Endometrial microvascular endothelial cells (primary cell): Measurements from ENCODE around the gene DIMT1. TPM values are rescaled to one million over a fixed set of nuclear protein-coding genes. Genes with fewer than 3 reads are reported as not detected.

Experiments
- in situ Hi-C: cut with HindIII; loops from 2 replicates; pipeline ENCODE4 v1.10.0; 2017; ENCODE audit warnings: low sequenced_read_pairs, low pct_unique_long_range_greater_than_20kb; ENCODE audit errors: inconsistent ontology term
- total RNA-seq: library from RNA; depleted of rRNA; stranded (reverse); fragments of >200 nt; gene quantifications from one replicate; pipeline ENCODE4 v1.2.3, GENCODE V29; 2015; ENCODE audit errors: inconsistent ontology term

The DIMT1 gene
- total RNA-seq, 1 donor from 2014 or later: 47.0 TPM

DNA sequence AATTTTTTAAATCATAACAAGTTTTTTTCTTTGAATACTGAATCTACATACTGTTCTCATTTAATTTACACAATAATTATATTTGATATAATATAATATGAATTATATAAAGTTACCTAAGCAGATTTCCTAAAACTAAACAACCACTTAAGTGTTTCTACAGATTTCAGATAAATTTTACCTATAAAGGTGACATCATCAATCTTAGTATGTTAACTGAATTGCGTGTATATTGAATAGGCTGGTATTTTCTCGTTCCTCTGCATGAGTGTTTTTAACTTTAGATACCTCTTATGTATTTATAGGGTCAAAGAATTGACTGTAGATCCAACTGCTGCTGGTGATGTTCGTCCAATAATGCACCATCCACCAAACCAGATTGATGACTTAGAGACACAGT, 30.3 kb downstream of the DIMT1 start:
- in situ Hi-C loops: no loop called here

DNA sequence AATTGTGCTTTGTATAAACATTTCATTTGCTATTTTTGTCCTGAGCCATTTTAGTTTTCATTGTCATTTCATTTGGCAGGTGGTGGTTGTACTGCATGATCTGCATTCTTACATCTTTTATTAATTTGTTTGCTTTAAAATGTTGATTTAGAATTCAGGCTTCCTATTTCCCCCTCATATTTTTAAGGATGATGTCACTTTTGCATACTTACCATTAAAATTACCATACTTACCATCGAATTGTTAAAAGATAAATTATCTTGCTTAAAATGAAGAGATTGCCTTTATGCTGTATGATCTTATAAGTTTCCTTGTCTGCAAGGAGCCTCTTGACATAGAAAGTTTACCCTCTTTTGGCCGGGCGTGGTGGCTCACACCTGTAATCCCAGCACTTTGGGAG, 31.1 kb downstream of the DIMT1 start:
- in situ Hi-C loops: no loop called here

GRCh38 chr5:62371409-62371808, 32.3 kb downstream of the DIMT1 start:
- in situ Hi-C loops: no loop called here

- in situ Hi-C loops: no loop called here
These were observed 34.7 kb downstream of the DIMT1 start for GRCh38 chr5:62369039-62369438.

DNA sequence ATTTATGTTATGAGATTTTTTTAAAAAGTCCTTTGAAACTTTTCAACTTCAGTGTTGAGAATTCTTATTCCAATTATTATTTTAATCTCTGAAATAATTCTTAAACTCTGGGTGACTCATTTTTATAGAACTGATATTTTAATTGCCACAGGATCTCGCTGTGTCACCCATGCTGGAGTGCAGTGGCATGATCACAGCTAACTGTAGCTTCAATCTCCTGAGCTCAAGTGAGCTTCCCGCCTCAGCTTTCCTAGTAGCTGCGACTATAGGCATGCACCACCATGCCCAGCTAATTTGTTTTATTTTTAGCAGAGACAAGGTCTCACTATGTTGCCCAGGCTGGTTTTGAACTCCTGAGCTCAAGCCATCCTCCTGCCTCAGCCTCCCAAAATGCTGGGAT, 41.0 kb downstream of the DIMT1 start:
- in situ Hi-C loops: no loop called here

DNA sequence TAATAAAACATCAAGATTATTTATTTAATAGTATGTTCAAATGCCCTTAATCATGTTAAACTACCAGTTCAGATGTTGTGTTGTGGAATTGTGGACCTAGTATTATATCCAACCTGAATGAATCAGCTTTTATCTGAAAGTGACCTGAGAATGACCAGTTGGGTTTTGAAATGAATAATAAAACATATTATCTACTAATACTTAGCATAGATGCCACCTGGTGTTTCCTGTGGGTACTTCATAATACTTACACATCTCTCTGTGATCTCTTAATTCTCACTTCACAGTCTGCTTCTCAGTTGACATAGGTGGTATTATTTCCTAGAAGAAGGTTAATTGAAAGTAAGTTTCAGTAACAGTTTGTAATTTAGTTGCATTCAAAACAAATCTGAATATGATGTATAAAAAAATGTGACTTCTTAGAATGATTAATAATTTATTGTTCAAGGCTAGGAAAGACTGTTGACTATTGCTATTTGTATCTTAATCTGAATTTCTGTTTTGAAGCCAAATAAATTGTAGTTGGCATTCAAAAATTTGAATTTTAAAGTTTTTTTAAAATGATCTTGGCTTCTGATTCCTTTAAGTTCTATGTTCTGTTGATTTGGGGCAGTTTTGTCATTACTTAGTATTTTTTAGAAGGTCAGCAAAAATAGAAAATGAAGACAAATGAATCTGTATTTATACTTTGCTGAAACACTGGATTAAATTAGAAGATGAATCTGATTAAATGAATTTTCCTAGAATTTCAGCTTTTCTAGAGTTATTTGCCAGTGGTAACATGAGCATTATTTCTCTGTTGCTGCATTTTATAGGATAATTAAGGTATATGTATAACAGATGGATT, 49.5 kb downstream of the DIMT1 start:
- in situ Hi-C loops: no loop called here

GRCh38 chr5:62348723-62349481, 54.8 kb downstream of the DIMT1 start:
- in situ Hi-C loops: no loop called here

GRCh38 chr5:62347928-62348327, 55.8 kb downstream of the DIMT1 start:
- in situ Hi-C loops: no loop called here

- in situ Hi-C loops: no loop called here
These were observed 57.0 kb downstream of the DIMT1 start for GRCh38 chr5:62346748-62347147.

DNA sequence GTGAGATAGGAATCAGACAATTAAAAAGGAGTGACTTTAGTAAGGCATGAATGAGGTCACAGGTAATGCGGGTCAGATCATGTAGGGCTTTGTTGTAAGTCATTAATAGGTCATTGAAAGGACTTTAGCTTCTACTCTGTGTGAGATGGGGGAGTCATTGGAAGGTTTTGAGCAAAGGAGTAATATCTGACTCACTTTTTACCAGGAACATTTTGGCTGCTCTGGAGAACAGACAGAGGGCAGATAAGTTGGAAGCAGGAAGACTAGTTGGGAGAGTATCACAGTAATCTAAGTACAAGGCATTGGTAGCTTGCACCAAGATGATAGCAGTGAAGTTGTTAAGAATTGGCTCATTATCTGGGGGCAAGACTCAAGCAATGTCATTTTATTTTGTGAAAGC, 60.3 kb downstream of the DIMT1 start:
- in situ Hi-C loops: no loop called here

DNA sequence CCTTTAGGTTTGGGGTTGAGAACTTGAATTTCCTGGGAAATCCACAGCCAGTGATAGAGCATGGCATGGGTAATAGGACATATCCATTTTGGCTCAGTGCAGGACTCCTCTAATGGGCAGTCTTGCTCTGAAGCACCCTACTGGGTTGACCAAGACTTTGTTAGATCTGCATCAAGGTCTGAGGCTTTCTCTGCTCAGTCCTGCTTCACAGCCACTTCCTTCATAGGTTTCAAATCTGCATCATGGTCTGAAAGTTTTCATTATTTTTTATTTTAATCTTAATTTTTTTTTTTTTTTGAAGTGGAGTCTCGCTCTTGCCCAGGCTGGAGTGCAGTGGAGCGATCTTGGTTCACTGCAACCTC, 61.2 kb downstream of the DIMT1 start:
- in situ Hi-C loops: no loop called here

DNA sequence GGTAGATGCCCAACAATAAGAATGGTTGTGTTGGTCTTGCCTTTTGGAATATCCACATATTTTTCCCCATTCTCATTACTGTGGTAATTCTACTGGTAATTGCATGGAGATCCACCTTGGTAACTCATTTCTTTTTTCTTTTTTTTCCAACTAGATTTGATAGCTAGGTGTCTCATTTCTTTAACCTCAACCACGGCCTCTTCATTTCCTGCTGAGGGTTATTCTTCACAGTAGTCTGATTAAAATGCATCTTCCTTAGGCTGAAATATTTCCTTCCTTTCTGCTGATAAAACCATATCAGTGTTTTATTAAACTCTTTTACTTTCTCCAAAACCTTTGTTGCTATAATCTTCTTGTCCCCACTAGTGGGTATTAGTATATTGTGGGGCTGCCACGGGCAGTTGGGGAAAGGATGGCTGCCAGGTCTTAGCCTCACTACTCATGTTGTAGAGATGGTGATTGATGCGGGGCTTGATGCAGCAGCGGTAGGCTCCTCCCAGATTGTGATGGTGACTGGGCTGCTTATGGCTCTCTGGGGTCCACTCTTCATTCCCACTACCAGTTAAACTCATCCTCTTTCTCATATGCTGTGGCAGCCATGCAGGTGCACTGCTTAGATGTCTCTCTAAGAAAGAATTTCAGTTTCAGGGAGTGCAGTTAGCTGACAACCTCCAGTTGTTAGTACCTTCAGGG, 61.8 kb downstream of the DIMT1 start:
- in situ Hi-C loops: no loop called here

DNA sequence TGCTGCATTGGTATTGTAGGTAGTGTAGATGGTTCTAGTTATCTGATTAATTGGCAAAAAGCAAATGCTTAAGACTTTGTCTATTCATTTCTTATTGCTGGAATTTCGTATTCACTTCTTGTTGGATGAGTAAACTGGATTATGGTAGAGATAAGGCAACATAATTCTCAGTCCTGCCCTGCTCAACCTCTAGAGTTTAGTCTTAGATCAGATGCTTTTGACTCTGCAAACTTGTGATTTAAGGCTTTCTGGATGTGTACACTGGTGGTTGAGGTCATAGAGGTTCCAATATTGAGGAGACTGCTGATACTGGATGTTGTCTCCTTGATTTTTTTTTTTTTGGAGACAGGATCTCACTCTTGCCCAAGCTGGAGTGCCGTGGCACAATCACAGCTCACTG, 62.7 kb downstream of the DIMT1 start:
- in situ Hi-C loops: no loop called here

- in situ Hi-C loops: no loop called here
These were observed 63.3 kb downstream of the DIMT1 start for GRCh38 chr5:62340392-62340791.

Other genes starting within 250 kb of the DIMT1 start
- gene KIF2A, start 97.7 kb downstream of the DIMT1 start, total RNA-seq: 44.0 TPM
- gene IPO11, start 8.9 kb upstream of the DIMT1 start, total RNA-seq: 67.8 TPM
- 22.3 TPM for gene LRRC70, start 174.9 kb upstream of the DIMT1 start, total RNA-seq